ENCODE results near the gene OXSM.

OXSM gene

GRCh38 chr3:25820816-25821486, 31.1 kb downstream of the OXSM start:
- TF ChIP-seq REST (IDR thresholded peaks at IDR 0.05; ENCODE audit: low read depth) = no peak
- TF ChIP-seq RAD21 (IDR thresholded peaks at IDR 0.05; ENCODE audit: low read depth) = no peak
- TF ChIP-seq YY1 (IDR thresholded peaks at IDR 0.05; ENCODE audit: low read depth) = no peak
- no peak for TF ChIP-seq EP300 (IDR thresholded peaks at IDR 0.05; ENCODE audit: borderline replicate concordance)
- TF ChIP-seq, protein P1, sequence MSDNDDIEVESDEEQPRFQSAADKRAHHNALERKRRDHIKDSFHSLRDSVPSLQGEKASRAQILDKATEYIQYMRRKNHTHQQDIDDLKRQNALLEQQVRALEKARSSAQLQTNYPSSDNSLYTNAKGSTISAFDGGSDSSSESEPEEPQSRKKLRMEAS (IDR thresholded peaks at IDR 0.05) = no peak
- TF ChIP-seq CEBPB (IDR thresholded peaks at IDR 0.05) = no peak
- TF ChIP-seq EGR1 (IDR thresholded peaks at IDR 0.05) = no peak
- TF ChIP-seq TCF12 (IDR thresholded peaks at IDR 0.05; ENCODE audit: low read depth) = no peak
- no peak for TF ChIP-seq CREB1 (IDR thresholded peaks at IDR 0.05; ENCODE audit: low read depth)

GRCh38 chr3:25821746-25822573, 32.1 kb downstream of the OXSM start:
- TF ChIP-seq TCF12 (IDR thresholded peaks at IDR 0.05; ENCODE audit: low read depth) (no peak), TAF1 (IDR thresholded peaks at IDR 0.05; ENCODE audit: low read depth) (no peak), FOXM1 (IDR thresholded peaks at IDR 0.05; ENCODE audit: borderline replicate concordance, low read depth) (no peak), CEBPB (IDR thresholded peaks at IDR 0.05) (no peak), YY1 (IDR thresholded peaks at IDR 0.05; ENCODE audit: low read depth) (no peak), EGR1 (IDR thresholded peaks at IDR 0.05) (no peak), ZBTB7A (IDR thresholded peaks at IDR 0.05; ENCODE audit: low read depth) (no peak)
- TF ChIP-seq, protein P2, sequence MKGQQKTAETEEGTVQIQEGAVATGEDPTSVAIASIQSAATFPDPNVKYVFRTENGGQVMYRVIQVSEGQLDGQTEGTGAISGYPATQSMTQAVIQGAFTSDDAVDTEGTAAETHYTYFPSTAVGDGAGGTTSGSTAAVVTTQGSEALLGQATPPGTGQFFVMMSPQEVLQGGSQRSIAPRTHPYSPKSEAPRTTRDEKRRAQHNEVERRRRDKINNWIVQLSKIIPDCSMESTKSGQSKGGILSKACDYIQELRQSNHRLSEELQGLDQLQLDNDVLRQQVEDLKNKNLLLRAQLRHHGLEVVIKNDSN (IDR thresholded peaks at IDR 0.05) = no peak

DNA sequence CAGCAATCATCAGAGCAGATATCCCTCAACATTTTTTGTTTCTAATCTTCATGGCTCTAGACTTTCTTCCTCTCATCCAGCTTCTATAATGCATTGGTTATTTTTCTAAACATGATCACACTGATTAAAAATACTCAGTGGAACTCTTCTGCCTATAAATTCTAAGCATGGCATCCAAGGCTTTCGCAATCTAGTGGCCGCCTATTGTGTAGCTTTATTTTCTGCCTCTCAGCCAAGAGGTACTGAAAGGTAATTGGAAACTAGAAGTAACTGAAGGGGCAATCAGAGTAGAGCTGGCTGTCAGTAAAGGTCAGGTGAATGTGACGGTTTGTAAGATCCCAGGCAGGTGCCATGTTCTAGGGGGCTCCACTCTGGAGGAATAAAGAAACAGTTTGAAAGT, 33.4 kb downstream of the OXSM start:
- TF ChIP-seq CEBPB (IDR thresholded peaks at IDR 0.05) = peak; percentile 89
- TF ChIP-seq, protein P1 (IDR thresholded peaks at IDR 0.05) = no peak

DNA sequence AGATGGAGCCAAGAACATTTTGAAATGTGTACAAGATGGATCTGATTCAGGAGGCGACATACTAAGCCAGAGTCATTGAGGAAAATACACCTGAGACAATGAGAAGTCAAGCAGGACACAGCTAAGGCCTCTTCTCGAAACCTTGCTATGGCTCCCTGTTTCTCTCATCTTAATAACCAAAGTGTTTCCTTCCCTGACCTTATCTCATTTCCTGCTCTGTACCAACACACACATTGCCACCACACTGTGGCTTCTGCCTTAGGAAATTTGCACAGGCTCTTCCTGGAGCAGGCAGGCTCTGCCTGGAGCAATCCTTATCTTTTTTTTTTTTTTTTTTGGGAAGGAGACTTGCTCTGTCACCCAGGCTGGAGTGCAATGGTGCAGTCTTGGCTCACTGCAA, 36.6 kb downstream of the OXSM start:
- no peak for TF ChIP-seq REST (IDR thresholded peaks at IDR 0.05; ENCODE audit: low read depth)
- TF ChIP-seq EGR1 (IDR thresholded peaks at IDR 0.05) = no peak
- no peak for TF ChIP-seq TEAD4 (IDR thresholded peaks at IDR 0.05)
- TF ChIP-seq RAD21 (IDR thresholded peaks at IDR 0.05; ENCODE audit: low read depth) = no peak
- TF ChIP-seq, protein P2 (IDR thresholded peaks at IDR 0.05) = no peak
- TF ChIP-seq FOXM1 (IDR thresholded peaks at IDR 0.05; ENCODE audit: borderline replicate concordance, low read depth) = no peak
- TF ChIP-seq TAF1 (IDR thresholded peaks at IDR 0.05; ENCODE audit: low read depth) = no peak
- TF ChIP-seq NFIC (IDR thresholded peaks at IDR 0.05) = no peak
- TF ChIP-seq, protein P1 (IDR thresholded peaks at IDR 0.05) = no peak
- no peak for TF ChIP-seq CREB1 (IDR thresholded peaks at IDR 0.05; ENCODE audit: low read depth)
- TF ChIP-seq ZBTB7A (IDR thresholded peaks at IDR 0.05; ENCODE audit: low read depth) = no peak
- no peak for TF ChIP-seq CEBPB (IDR thresholded peaks at IDR 0.05)
- no peak for TF ChIP-seq YY1 (IDR thresholded peaks at IDR 0.05; ENCODE audit: low read depth)
- no peak for TF ChIP-seq TCF12 (IDR thresholded peaks at IDR 0.05; ENCODE audit: low read depth)
- TF ChIP-seq EP300 (IDR thresholded peaks at IDR 0.05; ENCODE audit: borderline replicate concordance) = no peak

DNA sequence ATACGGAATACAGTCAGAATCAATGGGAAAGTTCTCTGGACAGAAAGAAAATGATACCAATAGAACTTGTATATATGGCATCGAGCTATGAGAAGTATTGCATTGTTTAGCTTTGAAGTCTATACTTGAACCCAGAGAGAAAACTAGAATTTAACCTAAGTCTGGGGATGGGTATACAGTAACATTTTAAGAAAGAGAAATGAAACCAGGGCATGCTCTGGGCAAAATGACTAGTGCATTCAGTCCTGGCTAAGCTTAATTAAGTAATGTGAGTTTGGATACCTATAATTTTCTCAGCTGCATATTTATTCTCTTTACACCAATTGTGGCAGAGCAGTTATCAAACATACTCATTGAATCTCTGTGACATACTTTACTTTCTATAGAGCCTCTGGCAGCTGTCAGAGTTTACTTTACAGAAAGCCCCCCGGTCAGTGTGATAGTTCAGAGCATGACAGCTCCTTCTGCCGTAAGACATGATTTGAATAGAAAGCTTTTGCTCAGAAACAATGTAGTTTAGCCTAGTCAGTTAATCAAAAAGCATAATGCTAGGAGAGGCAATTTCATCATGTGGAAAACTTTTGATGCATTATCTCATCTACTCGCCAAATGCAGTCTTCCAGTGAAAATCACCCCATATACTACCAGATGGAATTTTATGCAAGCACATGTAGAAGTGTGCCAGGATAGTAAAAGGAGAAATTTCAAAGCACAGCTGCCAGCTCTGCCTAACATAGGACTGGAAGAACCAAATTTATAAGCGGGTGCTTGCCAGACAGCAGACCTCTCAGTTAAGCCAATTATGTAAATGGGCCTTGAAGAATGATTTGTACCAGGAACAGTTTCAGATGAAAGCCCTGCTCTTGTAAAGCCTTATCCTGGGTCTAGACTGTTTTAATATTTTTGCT, 40.7 kb downstream of the OXSM start:
- TF ChIP-seq CREB1 (IDR thresholded peaks at IDR 0.05; ENCODE audit: low read depth) (no peak), NFIC (IDR thresholded peaks at IDR 0.05) (no peak), TCF12 (IDR thresholded peaks at IDR 0.05; ENCODE audit: low read depth) (no peak), REST (IDR thresholded peaks at IDR 0.05; ENCODE audit: low read depth) (no peak), TAF1 (IDR thresholded peaks at IDR 0.05; ENCODE audit: low read depth) (no peak), EGR1 (IDR thresholded peaks at IDR 0.05) (no peak), RAD21 (IDR thresholded peaks at IDR 0.05; ENCODE audit: low read depth) (no peak), ZBTB7A (IDR thresholded peaks at IDR 0.05; ENCODE audit: low read depth) (no peak), EP300 (IDR thresholded peaks at IDR 0.05; ENCODE audit: borderline replicate concordance) (no peak), CEBPB (IDR thresholded peaks at IDR 0.05) (no peak), YY1 (IDR thresholded peaks at IDR 0.05; ENCODE audit: low read depth) (no peak), TEAD4 (IDR thresholded peaks at IDR 0.05) (no peak), FOXM1 (IDR thresholded peaks at IDR 0.05; ENCODE audit: borderline replicate concordance, low read depth) (no peak)
- TF ChIP-seq, protein P2 (IDR thresholded peaks at IDR 0.05) = no peak
- TF ChIP-seq, protein P1 (IDR thresholded peaks at IDR 0.05) = no peak

Data from Ishikawa (cell line).